Lower leg skin (tissue), 3 donors: ENCODE data around the gene TBC1D19.

Experiments used
- POLR2A ChIP-seq, 2 donors: fragments of 450-650 bp; IDR thresholded peaks; one replicate each; pipeline ENCODE4 v1.6.1; 2016 to 2017; ENCODE audit warnings: antibody characterized with exemption in 2 of 2, mild to moderate bottlenecking in 1 of 2, moderate library complexity in 1 of 2
- TF ChIP-seq, protein P1 (sequence below), 3 donors: fragments of 450-650 bp; IDR thresholded peaks; one replicate each; pipeline ENCODE4 v1.5.1; 2016; ENCODE audit warnings: antibody characterized with exemption in 3 of 3, mild to moderate bottlenecking in 3 of 3, moderate library complexity in 2 of 3

DNA sequence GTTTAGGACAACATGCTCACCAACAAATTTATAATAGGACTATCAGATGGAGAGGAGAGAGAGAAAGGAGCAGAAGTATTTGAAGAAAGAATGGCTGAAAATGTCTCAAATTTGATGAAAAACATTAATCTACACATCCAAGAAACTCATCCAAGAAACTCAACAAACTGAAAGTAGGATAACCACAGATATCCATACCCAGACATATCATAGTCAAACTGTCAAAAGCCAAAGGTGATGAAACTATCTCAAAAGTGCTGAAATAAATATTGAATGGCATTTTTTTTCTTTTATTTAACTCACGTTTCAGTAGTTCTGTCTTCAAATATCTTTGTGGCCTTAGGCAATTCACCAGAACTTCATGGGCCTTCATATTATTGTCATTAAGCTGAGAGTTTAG lies 116.2 kb downstream of the TBC1D19 start:
- no peak for TF ChIP-seq POLR2A (IDR thresholded peaks at IDR 0.05)
- TF ChIP-seq, protein P1, sequence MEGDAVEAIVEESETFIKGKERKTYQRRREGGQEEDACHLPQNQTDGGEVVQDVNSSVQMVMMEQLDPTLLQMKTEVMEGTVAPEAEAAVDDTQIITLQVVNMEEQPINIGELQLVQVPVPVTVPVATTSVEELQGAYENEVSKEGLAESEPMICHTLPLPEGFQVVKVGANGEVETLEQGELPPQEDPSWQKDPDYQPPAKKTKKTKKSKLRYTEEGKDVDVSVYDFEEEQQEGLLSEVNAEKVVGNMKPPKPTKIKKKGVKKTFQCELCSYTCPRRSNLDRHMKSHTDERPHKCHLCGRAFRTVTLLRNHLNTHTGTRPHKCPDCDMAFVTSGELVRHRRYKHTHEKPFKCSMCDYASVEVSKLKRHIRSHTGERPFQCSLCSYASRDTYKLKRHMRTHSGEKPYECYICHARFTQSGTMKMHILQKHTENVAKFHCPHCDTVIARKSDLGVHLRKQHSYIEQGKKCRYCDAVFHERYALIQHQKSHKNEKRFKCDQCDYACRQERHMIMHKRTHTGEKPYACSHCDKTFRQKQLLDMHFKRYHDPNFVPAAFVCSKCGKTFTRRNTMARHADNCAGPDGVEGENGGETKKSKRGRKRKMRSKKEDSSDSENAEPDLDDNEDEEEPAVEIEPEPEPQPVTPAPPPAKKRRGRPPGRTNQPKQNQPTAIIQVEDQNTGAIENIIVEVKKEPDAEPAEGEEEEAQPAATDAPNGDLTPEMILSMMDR (IDR thresholded peaks at IDR 0.05) = no peak
